T-cell (primary cell): ENCODE results near the gene PNCK. TPM values are rescaled to one million over a fixed set of nuclear protein-coding genes. Genes with fewer than 3 reads are reported as not detected.

Source experiments
- ATAC-seq, 4 experiments: fragments of 200-7000 bp in 3 of 4; fragments of 150-1000 bp in 1 of 4; cut with Tn5 transposase; replicated peaks in 1 of 4; 1 replicate in 3 of 4; 2 replicates in 1 of 4; pipeline ENCODE4 v1.10.0; 2021; ENCODE audit warnings: moderate library complexity in 3 of 4, mild to moderate bottlenecking in 2 of 4, moderate number of reproducible peaks in 1 of 4
- CTCF ChIA-PET, 2 donors: fragments of 300-600 bp; sonication (Branson Sonifier 250); formaldehyde crosslinking; loops; one replicate each; lab custom pipeline; 2022; ENCODE audit warnings: antibody characterized with exemption in 2 of 2; lab: Charles Lee
- POLR2A ChIA-PET, 2 donors: fragments of 300-600 bp; sonication (Branson Sonifier 250); formaldehyde crosslinking; loops; one replicate each; lab custom pipeline; 2022; ENCODE audit warnings: antibody characterized with exemption in 2 of 2; lab: Charles Lee
- DNase-seq, 35 experiments: peaks; one replicate each; pipeline versions ENCODE4 v3.0.0 to v3.0.0-alpha.2; 2013 to 2023
- H3K27ac ChIP-seq: one replicate; pipeline ENCODE4 v1.5.1; 2013; ENCODE audit warnings: low read length
- H3K27me3 ChIP-seq, 2 experiments: replicated peaks in 1 of 2; 1 replicate in 1 of 2; 2 replicates in 1 of 2; pipeline versions ENCODE4 v1.6.1 to v1.7.0; 2013; ENCODE audit warnings: low read length in 1 of 2, mixed read lengths in 1 of 2; ENCODE audit not compliant: control insufficient read depth in 2 of 2, insufficient read depth in 2 of 2; ENCODE audit errors: extremely low read depth in 1 of 2
- H3K36me3 ChIP-seq, 2 donors: 1 replicate in 1 of 2; 2 replicates in 1 of 2; pipeline versions ENCODE4 v1.6.1 to v1.7.0; 2013; ENCODE audit warnings: low read length in 1 of 2; ENCODE audit not compliant: control insufficient read depth in 2 of 2, insufficient read depth in 1 of 2; ENCODE audit errors: extremely low read depth in 1 of 2
- H3K4me1 ChIP-seq, 2 experiments: 1 replicate in 1 of 2; 2 replicates in 1 of 2; pipeline versions ENCODE4 v1.6.1 to v1.7.0; 2013; ENCODE audit warnings: low read length in 2 of 2, mixed read lengths in 1 of 2; ENCODE audit not compliant: insufficient read depth in 2 of 2, control insufficient read depth in 1 of 2; ENCODE audit errors: extremely low read depth in 1 of 2
- H3K4me3 ChIP-seq, 2 donors: 1 replicate in 1 of 2; 2 replicates in 1 of 2; pipeline versions ENCODE4 v1.5.1 to v1.7.0; 2013; ENCODE audit warnings: mild to moderate bottlenecking in 2 of 2, low read length in 1 of 2, moderate library complexity in 1 of 2; ENCODE audit not compliant: control insufficient read depth in 1 of 2; ENCODE audit errors: extremely low read depth in 1 of 2
- H3K9me3 ChIP-seq: 2 replicates; pipeline ENCODE4 v1.7.0; 2013
- H3K27ac Mint-ChIP-seq, 2 donors: one replicate each; pipeline ENCODE4 v1.8.0; 2020 to 2021; ENCODE audit warnings: mild to moderate bottlenecking in 2 of 2, mixed read lengths in 2 of 2
- H3K27me3 Mint-ChIP-seq, 2 donors: one replicate each; pipeline ENCODE4 v1.8.0; 2021 to 2022; ENCODE audit warnings: mixed read lengths in 2 of 2
- H3K36me3 Mint-ChIP-seq: one replicate; pipeline ENCODE4 v1.8.0; 2021; ENCODE audit warnings: mixed read lengths
- H3K4me1 Mint-ChIP-seq, 3 donors: one replicate each; pipeline ENCODE4 v1.8.0; 2020 to 2022; ENCODE audit warnings: mixed read lengths in 3 of 3, mild to moderate bottlenecking in 1 of 3
- H3K4me3 Mint-ChIP-seq, 3 donors: one replicate each; pipeline ENCODE4 v1.8.0; 2020 to 2022; ENCODE audit warnings: mild to moderate bottlenecking in 3 of 3, mixed read lengths in 3 of 3, moderate library complexity in 3 of 3
- H3K9me3 Mint-ChIP-seq, 3 donors: one replicate each; pipeline ENCODE4 v1.8.0; 2020 to 2022; ENCODE audit warnings: mixed read lengths in 3 of 3
- WGBS: methylation state at CpG from one replicate; pipeline ENCODE4 v1.1.5; 2013; ENCODE audit warnings: missing lambda C conversion rate; ENCODE audit not compliant: insufficient coverage; 5-methylcytosine and 5-hydroxymethylcytosine counted together
- total RNA-seq, 35 experiments: library from RNA in 6 of 35; stranded (reverse) in 6 of 35; fragments of 120-200 nt in 1 of 35; gene quantifications; one replicate each; pipeline versions ENCODE4 v1.2.1 to v1.2.4 and lab custom pipeline; 2013 to 2026

PNCK gene
- total RNA-seq, 5 donors from 2014 or later (not counting 1 experiment from before 2014, with no cell fraction given): 1.0 TPM; not detected in 4

DNA sequence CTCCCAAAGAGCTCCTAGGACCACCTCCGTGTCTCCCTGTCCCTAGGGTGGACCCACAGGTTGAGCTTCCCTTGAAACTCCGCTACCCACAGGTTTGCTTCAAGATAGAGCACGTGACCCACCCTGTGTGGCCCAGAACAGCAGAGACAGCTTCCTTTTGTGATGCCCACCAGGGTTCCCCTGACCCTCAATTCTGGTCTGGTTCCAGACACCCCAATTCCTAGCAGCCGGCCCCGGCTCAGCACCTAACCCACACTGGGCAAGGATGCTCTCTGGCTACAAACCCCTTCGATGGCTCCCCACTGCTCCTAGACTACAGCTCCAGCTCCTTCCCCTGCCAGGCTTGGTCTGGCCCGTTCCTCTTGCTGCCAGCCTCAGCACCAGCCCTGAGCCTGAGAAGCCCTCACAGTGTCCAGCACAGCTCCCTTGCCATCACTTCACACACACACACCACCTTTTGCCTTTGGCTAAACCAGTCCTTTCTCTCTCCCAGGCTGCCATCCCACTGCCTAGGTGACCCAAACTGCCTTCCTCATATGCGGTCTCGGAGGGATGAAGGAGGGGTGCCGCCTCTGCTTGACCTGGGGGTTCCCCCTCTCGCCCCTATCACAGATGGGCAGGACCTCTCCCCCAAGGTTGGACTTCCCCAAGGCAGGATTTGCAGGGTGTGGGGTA, 6.2 kb downstream of the PNCK start:
- no peaks in the 10 kb centered on the region for H3K36me3 ChIP-seq
- ChIA-PET POLR2A (interaction anchor here in 1 of 2 donors (1.0 kb wide), 1 partner anchor 15 kb away, joined by 10 read pairs; no protein-coding TSS in a partner anchor), CTCF (interaction anchor here (0.6 to 3.6 kb wide), 13 partner anchors 13 to 1050 kb away, joined by 3 to 24 read pairs (median 7); no protein-coding TSS in a partner anchor)
- H3K4me1 Mint-ChIP-seq: peaks cover 5 to 12% (median 9%) of the 10 kb centered on the region in 3 donors
- ATAC-seq (peak in 1 of 4 experiments; percentile 34), DNase-seq (peak in 1 of 35 experiments; percentile 10)
- 88% methylated on average over 5 of the region's 11 CpGs for WGBS
- no peak overlapping the region for H3K27ac Mint-ChIP-seq
- no peak overlapping the region for H3K27ac ChIP-seq
- H3K27me3 Mint-ChIP-seq: peaks cover 14 to 33% of the 10 kb centered on the region in 2 donors
- H3K4me1 ChIP-seq: peaks cover 0 to 14% of the 10 kb centered on the region in 2 experiments
- peak overlapping the region; percentile 47 to 65 (median 49) for H3K4me3 Mint-ChIP-seq
- no peaks in the 10 kb centered on the region for H3K9me3 ChIP-seq
- no peaks in the 10 kb centered on the region for H3K9me3 Mint-ChIP-seq
- no peak overlapping the region for H3K4me3 ChIP-seq
- H3K36me3 Mint-ChIP-seq: no peaks in the 10 kb centered on the region
- peaks cover 0 to 32% of the 10 kb centered on the region in 2 experiments for H3K27me3 ChIP-seq

- WGBS: 75% methylated on average over 6 of the region's 9 CpGs
- CTCF ChIA-PET: interaction anchor here (0.6 to 2.0 kb wide), 4 partner anchors 21 to 719 kb away, joined by 4 to 8 read pairs (median 6); partner anchors contain the start of gene SLC6A8 (in 1 of the 2)
Observed at GRCh38 chrX:153665726-153666306, 7.8 kb downstream of the PNCK start.

DNA sequence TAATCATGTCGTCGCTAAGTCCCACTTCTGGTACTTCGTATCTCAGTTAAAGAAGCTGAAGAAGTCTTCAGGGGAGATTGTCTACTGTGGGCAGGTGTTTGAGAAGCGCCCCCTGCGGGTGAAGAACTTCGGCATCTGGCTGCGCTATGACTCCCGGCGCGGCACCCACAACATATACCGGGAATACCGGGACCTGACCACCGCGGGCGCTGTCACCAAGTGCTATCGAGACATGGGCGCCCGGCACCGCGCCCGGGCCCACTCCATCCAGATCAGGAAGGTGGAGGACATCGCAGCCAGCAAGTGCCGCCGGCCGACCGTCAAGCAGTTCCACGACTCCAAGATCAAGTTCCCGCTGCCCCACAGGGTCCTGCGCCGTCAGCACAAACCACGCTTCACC, 11.3 kb downstream of the PNCK start:
- Mint-ChIP-seq H3K9me3 (no peaks in the 10 kb centered on the region), H3K4me3 (peak overlapping the region; percentile 49 to 56 (median 56)), H3K27me3 (peaks cover 8 to 49% of the 10 kb centered on the region in 2 donors), H3K27ac (no peak overlapping the region), H3K4me1 (peaks cover 0 to 8% (median 5%) of the 10 kb centered on the region in 3 donors), H3K36me3 (no peaks in the 10 kb centered on the region)
- no peaks in the 10 kb centered on the region for H3K36me3 ChIP-seq
- H3K4me1 ChIP-seq: peaks cover 0 to 6% of the 10 kb centered on the region in 2 experiments
- POLR2A ChIA-PET: no interaction called here
- H3K27ac ChIP-seq: no peak overlapping the region
- CTCF ChIA-PET: interaction anchor here (0.6 to 1.3 kb wide), 6 partner anchors 15 to 721 kb away, joined by 3 to 7 read pairs (median 4); partner anchors contain the start of gene DUSP9 (in 1 of the 2)
- WGBS: 2% methylated on average over 14 of the region's 31 CpGs
- peak in 33 of 35 experiments; percentile 15 to 73 (median 46) for DNase-seq
- peak overlapping the region in 1 of 2 donors; percentile 23 for H3K4me3 ChIP-seq
- ATAC-seq: no peak
- H3K9me3 ChIP-seq: no peaks in the 10 kb centered on the region
- peaks cover 0 to 17% of the 10 kb centered on the region in 2 experiments for H3K27me3 ChIP-seq

More at GRCh38 chrX:153665726-153666306, 7.8 kb downstream of the PNCK start:
- Mint-ChIP-seq H3K36me3 (no peaks in the 10 kb centered on the region), H3K9me3 (no peaks in the 10 kb centered on the region), H3K4me3 (no peak overlapping the region), H3K4me1 (peaks cover 5 to 16% (median 13%) of the 10 kb centered on the region in 3 donors), H3K27ac (no peak overlapping the region), H3K27me3 (peaks cover 14 to 41% of the 10 kb centered on the region in 2 donors)
- no peak for ATAC-seq
- DNase-seq: no peak
- Histone ChIP-seq H3K4me3 (no peak overlapping the region), H3K36me3 (no peaks in the 10 kb centered on the region), H3K4me1 (peaks cover 0 to 20% of the 10 kb centered on the region in 2 experiments), H3K27me3 (peaks cover 0 to 23% of the 10 kb centered on the region in 2 experiments), H3K27ac (no peak overlapping the region), H3K9me3 (no peaks in the 10 kb centered on the region)
- POLR2A ChIA-PET: no interaction called here

DNA sequence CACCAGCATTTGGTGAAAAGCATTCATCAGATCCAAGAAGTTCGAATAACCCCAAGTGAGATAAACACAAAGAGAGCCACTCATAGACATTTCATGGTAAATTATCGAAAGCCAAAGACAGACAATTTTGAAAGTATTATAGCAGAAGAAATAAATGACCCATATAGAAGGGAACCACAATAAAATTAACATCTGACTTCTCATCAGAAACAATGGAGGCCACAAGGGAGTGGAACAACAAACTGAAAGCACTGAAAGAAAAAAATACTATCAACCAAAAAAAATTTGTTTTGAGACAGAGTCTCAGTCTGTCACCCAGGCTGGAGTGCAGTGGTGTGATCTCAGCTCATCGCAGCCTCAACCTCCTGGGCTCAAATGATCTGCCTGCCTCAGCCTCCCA, 14.3 kb downstream of the PNCK start:
- H3K27ac Mint-ChIP-seq: no peak overlapping the region
- Histone ChIP-seq H3K4me1 (peaks cover 0 to 6% of the 10 kb centered on the region in 2 experiments), H3K36me3 (no peaks in the 10 kb centered on the region), H3K9me3 (no peaks in the 10 kb centered on the region), H3K27ac (no peak overlapping the region), H3K27me3 (peaks cover 0 to 16% of the 10 kb centered on the region in 2 experiments), H3K4me3 (no peak overlapping the region)
- ATAC-seq: no peak
- no peaks in the 10 kb centered on the region for H3K9me3 Mint-ChIP-seq
- H3K4me3 Mint-ChIP-seq: no peak overlapping the region
- WGBS: no CpG with 5 or more reads among the region's 3 CpGs
- ChIA-PET CTCF (interaction anchor here in 1 of 2 donors (0.7 to 1.5 kb wide), 2 partner anchors 14 to 36 kb away, joined by 4 to 6 read pairs; no protein-coding TSS in a partner anchor), POLR2A (no interaction called here)
- no peak for DNase-seq
- no peaks in the 10 kb centered on the region for H3K36me3 Mint-ChIP-seq
- H3K4me1 Mint-ChIP-seq: peaks cover 0 to 8% (median 5%) of the 10 kb centered on the region in 3 donors
- peaks cover 8 to 43% of the 10 kb centered on the region in 2 donors for H3K27me3 Mint-ChIP-seq

GRCh38 chrX:153657161-153657560, 16.5 kb downstream of the PNCK start:
- no peak overlapping the region for H3K27ac Mint-ChIP-seq
- Histone ChIP-seq H3K27ac (no peak overlapping the region), H3K27me3 (peaks cover 0 to 12% of the 10 kb centered on the region in 2 experiments), H3K9me3 (no peaks in the 10 kb centered on the region), H3K4me3 (no peak overlapping the region), H3K4me1 (peaks cover 0 to 3% of the 10 kb centered on the region in 2 experiments), H3K36me3 (no peaks in the 10 kb centered on the region)
- DNase-seq: no peak
- POLR2A ChIA-PET: interaction anchor here in 1 of 2 donors (0.6 kb wide), 1 partner anchor 715 kb away, joined by 4 read pairs; no protein-coding TSS in a partner anchor
- no peak overlapping the region for H3K4me3 Mint-ChIP-seq
- 80% methylated on average over 2 of the region's 9 CpGs for WGBS
- H3K27me3 Mint-ChIP-seq: peaks cover 8 to 36% of the 10 kb centered on the region in 2 donors
- CTCF ChIA-PET: interaction anchor here in 1 of 2 donors (0.7 kb wide), 1 partner anchor 104 kb away, joined by 3 read pairs; no protein-coding TSS in a partner anchor
- no peaks in the 10 kb centered on the region for H3K36me3 Mint-ChIP-seq
- peaks cover 0 to 2% (median 0%) of the 10 kb centered on the region in 3 donors for H3K9me3 Mint-ChIP-seq
- peaks cover 0 to 2% (median 1%) of the 10 kb centered on the region in 3 donors for H3K4me1 Mint-ChIP-seq
- no peak for ATAC-seq

- no peaks in the 10 kb centered on the region for H3K36me3 Mint-ChIP-seq
- WGBS: no CpG with 5 or more reads among the region's 2 CpGs
- H3K9me3 Mint-ChIP-seq: peaks cover 0 to 2% (median 0%) of the 10 kb centered on the region in 3 donors
Observed at GRCh38 chrX:153653556-153653955, 20.1 kb downstream of the PNCK start.

More at GRCh38 chrX:153653556-153653955, 20.1 kb downstream of the PNCK start:
- peaks cover 0 to 23% of the 10 kb centered on the region in 2 experiments for H3K27me3 ChIP-seq
- DNase-seq: no peak
- no peaks in the 10 kb centered on the region for H3K36me3 ChIP-seq
- H3K27ac ChIP-seq: no peak overlapping the region
- H3K9me3 ChIP-seq: no peaks in the 10 kb centered on the region
- Mint-ChIP-seq H3K4me1 (no peaks in the 10 kb centered on the region), H3K4me3 (no peak overlapping the region), H3K27me3 (peaks cover 4 to 26% of the 10 kb centered on the region in 2 donors), H3K27ac (no peak overlapping the region)
- H3K4me1 ChIP-seq: peaks cover 0 to 2% of the 10 kb centered on the region in 2 experiments
- H3K4me3 ChIP-seq: no peak overlapping the region
- no peak for ATAC-seq
- ChIA-PET POLR2A (no interaction called here), CTCF (interaction anchor here in 1 of 2 donors (0.6 kb wide), 1 partner anchor 9 kb away, joined by 3 read pairs; no protein-coding TSS in a partner anchor)
